ENCODE data around the gene CSAD.

DNA sequence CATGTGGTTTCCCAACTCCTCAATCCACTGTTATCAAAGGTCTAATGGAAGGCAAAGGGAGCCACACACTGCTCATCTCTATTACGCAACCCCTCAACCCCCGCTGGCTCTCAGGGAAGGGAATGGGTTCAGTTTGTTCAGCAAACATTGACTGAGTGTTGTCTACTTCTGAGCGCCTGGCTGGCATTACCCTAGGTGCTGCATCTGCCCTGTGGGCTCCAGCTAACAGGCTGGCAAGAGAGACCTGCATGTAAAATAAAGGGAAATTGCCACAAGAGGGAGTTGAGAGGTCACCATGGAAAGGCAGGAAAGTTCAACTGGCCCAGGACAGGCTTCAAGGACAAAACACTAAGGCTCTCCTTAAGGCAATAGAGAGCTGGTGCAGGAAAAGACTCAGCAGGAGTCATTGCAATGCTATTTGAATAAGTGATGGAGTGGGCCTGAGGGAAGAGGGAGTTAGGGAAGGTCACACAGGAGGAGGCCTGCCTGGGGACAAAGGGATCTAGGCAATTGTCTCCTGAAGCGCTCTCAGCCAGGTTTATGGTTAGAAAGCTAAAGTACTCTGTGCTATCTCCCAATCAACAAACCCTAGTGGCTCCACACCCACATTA is 5.7 kb downstream of the CSAD start:
- TF ChIP-seq, protein P1, sequence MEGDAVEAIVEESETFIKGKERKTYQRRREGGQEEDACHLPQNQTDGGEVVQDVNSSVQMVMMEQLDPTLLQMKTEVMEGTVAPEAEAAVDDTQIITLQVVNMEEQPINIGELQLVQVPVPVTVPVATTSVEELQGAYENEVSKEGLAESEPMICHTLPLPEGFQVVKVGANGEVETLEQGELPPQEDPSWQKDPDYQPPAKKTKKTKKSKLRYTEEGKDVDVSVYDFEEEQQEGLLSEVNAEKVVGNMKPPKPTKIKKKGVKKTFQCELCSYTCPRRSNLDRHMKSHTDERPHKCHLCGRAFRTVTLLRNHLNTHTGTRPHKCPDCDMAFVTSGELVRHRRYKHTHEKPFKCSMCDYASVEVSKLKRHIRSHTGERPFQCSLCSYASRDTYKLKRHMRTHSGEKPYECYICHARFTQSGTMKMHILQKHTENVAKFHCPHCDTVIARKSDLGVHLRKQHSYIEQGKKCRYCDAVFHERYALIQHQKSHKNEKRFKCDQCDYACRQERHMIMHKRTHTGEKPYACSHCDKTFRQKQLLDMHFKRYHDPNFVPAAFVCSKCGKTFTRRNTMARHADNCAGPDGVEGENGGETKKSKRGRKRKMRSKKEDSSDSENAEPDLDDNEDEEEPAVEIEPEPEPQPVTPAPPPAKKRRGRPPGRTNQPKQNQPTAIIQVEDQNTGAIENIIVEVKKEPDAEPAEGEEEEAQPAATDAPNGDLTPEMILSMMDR (optimal IDR thresholded peaks at IDR 0.05 in 1 of 3, IDR thresholded peaks at IDR 0.05 in 1 of 3, conservative IDR thresholded peaks at IDR 0.05 in 1 of 3; ENCODE audit: extremely low read depth in 1 of 3, insufficient read depth in 2 of 3, low read length in 3 of 3): peak; percentile 15 to 28 (median 24)
- TF ChIP-seq EZH2 (IDR thresholded peaks at IDR 0.05; ENCODE audit: low read length): no peak

Data from keratinocyte (primary cell).